ENCODE data around the gene KNSTRN.

DNA sequence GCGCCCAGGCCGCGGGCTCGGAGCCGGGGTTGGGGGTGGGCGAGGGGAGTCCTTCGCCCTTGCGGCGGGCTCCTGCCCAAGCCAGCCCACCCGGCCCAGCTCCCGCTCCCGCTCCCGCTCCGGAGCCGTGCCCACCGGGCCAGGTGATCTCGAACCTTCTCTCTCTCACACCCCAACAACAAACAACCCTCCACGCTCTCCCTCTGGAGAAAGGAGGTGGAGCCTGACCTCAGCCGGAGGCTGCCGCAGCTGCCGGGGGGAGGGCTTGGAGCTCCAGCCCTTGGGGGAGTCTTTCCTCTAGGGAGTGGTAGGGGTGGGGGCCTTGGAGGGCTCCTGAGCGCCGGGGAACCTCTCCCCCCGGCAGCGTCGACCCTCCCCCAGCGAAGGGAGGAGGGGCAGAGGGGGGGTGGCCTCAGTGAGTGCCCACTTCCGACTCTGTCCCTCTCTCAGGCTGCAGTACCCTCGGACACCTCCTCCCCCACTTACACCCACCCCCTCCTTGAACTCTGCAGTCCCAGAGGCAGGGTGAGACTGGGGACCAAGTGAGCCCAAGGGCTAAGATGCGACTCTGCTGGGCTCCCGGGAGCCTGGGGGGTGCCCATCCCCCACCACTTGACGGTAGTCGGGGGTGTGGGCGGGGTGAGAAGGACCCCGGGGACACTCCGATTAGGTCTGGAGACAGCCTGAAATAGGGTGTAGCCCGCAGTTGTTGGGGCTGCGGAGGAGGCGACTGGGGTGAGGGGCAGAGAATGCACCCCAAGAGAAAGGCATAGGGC, 53.8 kb downstream of the KNSTRN start:
- TF ChIP-seq, protein P1, sequence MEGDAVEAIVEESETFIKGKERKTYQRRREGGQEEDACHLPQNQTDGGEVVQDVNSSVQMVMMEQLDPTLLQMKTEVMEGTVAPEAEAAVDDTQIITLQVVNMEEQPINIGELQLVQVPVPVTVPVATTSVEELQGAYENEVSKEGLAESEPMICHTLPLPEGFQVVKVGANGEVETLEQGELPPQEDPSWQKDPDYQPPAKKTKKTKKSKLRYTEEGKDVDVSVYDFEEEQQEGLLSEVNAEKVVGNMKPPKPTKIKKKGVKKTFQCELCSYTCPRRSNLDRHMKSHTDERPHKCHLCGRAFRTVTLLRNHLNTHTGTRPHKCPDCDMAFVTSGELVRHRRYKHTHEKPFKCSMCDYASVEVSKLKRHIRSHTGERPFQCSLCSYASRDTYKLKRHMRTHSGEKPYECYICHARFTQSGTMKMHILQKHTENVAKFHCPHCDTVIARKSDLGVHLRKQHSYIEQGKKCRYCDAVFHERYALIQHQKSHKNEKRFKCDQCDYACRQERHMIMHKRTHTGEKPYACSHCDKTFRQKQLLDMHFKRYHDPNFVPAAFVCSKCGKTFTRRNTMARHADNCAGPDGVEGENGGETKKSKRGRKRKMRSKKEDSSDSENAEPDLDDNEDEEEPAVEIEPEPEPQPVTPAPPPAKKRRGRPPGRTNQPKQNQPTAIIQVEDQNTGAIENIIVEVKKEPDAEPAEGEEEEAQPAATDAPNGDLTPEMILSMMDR (IDR thresholded peaks at IDR 0.05) = no peak
- TF ChIP-seq EZH2 (IDR thresholded peaks at IDR 0.05) = peak; percentile 50
